H1 (cell line): ENCODE data around the gene ELFN2. TPM values are rescaled to one million over a fixed set of nuclear protein-coding genes. Genes with fewer than 3 reads are reported as not detected.

Experiments used
- CTCF ChIA-PET: fragments of 300-600 bp; sonication (Branson Sonifier 250); formaldehyde crosslinking; loops from one replicate; lab custom pipeline; 2021; ENCODE audit not compliant: partially characterized antibody; lab: Charles Lee
- POLR2A ChIA-PET: fragments of 300-600 bp; sonication (Branson Sonifier 250); formaldehyde crosslinking; loops from one replicate; lab custom pipeline; 2021; ENCODE audit warnings: inconsistent platforms; ENCODE audit not compliant: partially characterized antibody; lab: Charles Lee
- DNase-seq, 2 experiments: peaks; one replicate each; pipeline versions ENCODE4 v3.0.0 to v3.0.0-alpha.2; 2010 to 2022; ENCODE audit warnings: low spot score in 2 of 2, low read depth in 1 of 2, mixed read lengths in 1 of 2
- FAIRE-seq: peaks from 2 replicates; lab custom pipeline; 2011; peaks lifted over from hg19 to GRCh38; lab: Jason Lieb, UNC
- H2AFZ ChIP-seq: 2 replicates; pipeline ENCODE4 v1.8.1; 2012; ENCODE audit warnings: low read length, inconsistent platforms
- H2AK5ac ChIP-seq: 2 replicates; pipeline ENCODE4 v1.6.1; 2013; ENCODE audit warnings: low read depth, low read length
- H2BK120ac ChIP-seq: replicated peaks from 2 replicates; pipeline ENCODE3; 2013; ENCODE audit warnings: low read depth, low read length, inconsistent platforms
- H2BK12ac ChIP-seq: 2 replicates; pipeline ENCODE4 v1.6.1; 2013; ENCODE audit warnings: low read depth, low read length
- H2BK15ac ChIP-seq: 2 replicates; pipeline ENCODE4 v1.6.1; 2013; ENCODE audit warnings: low read length
- H2BK20ac ChIP-seq: 2 replicates; pipeline ENCODE4 v1.6.1; 2013; ENCODE audit warnings: low read length
- H2BK5ac ChIP-seq: 2 replicates; pipeline ENCODE4 v1.6.1; 2013; ENCODE audit warnings: low read depth, low read length
- H3K14ac ChIP-seq: 2 replicates; pipeline ENCODE4 v1.6.1; 2013; ENCODE audit warnings: inconsistent platforms; ENCODE audit not compliant: insufficient read length
- H3K18ac ChIP-seq: 2 replicates; pipeline ENCODE4 v1.6.1; 2013; ENCODE audit warnings: low read length; ENCODE audit errors: extremely low read depth
- H3K23ac ChIP-seq: 2 replicates; pipeline ENCODE4 v1.6.1; 2013; ENCODE audit warnings: inconsistent platforms; ENCODE audit not compliant: insufficient read length
- H3K23me2 ChIP-seq: 2 replicates; pipeline ENCODE4 v1.6.1; 2013; ENCODE audit warnings: low read depth, low read length
- H3K27ac ChIP-seq: 2 replicates; pipeline ENCODE4 v1.6.1; 2011; ENCODE audit warnings: low read depth, low read length, inconsistent platforms
- H3K27me3 ChIP-seq, 4 experiments: replicated peaks in 1 of 4; 1 replicate in 1 of 4; 2 replicates in 3 of 4; pipeline versions ENCODE4 v1.6.1 to v1.8.1; 2011 to 2013; ENCODE audit warnings: low read length in 3 of 4, mild to moderate bottlenecking in 3 of 4, inconsistent platforms in 2 of 4, mixed read lengths in 2 of 4, moderate library complexity in 1 of 4; ENCODE audit not compliant: control insufficient read depth in 3 of 4, insufficient read depth in 3 of 4; ENCODE audit errors: extremely low read depth in 1 of 4
- H3K36me3 ChIP-seq, 4 experiments: 2 replicates each; pipeline versions ENCODE4 v1.6.1 to v1.8.1; 2011 to 2013; ENCODE audit warnings: mild to moderate bottlenecking in 4 of 4, low read length in 3 of 4, moderate library complexity in 2 of 4, control low read depth in 1 of 4, inconsistent platforms in 1 of 4; ENCODE audit not compliant: insufficient read depth in 4 of 4, control insufficient read depth in 2 of 4
- H3K4ac ChIP-seq: replicated peaks from 2 replicates; pipeline ENCODE3; 2013; ENCODE audit warnings: low read length, low read depth, mixed read lengths, inconsistent platforms; ENCODE audit not compliant: insufficient read length
- H3K4me1 ChIP-seq, 4 experiments: replicated peaks in 1 of 4; 1 replicate in 1 of 4; 2 replicates in 3 of 4; pipeline versions ENCODE4 v1.6.1 to v1.8.1; 2011 to 2013; ENCODE audit warnings: low read length in 3 of 4, inconsistent platforms in 2 of 4, mixed read lengths in 1 of 4; ENCODE audit not compliant: insufficient read depth in 4 of 4, control insufficient read depth in 3 of 4
- H3K4me2 ChIP-seq, 2 experiments: 2 replicates each; pipeline versions ENCODE4 v1.6.1 to v1.8.1; 2011 to 2013; ENCODE audit warnings: low read depth in 2 of 2, low read length in 2 of 2, control low read depth in 1 of 2, inconsistent platforms in 1 of 2, mild to moderate bottlenecking in 1 of 2; ENCODE audit not compliant: insufficient read depth in 1 of 2
- H3K4me3 ChIP-seq, 4 experiments: fragments of 200-600, 300-600 bp in 1 of 4; sonication (generic), shearing (Covaris generic), sonication (Bioruptor Twin) in 1 of 4; 2 replicates each; pipeline versions ENCODE4 v1.5.1 to v1.8.1; 2011 to 2016; ENCODE audit warnings: low read length in 4 of 4, low read depth in 3 of 4, control low read depth in 2 of 4, inconsistent platforms in 2 of 4, mild to moderate bottlenecking in 2 of 4, mixed read lengths in 1 of 4, moderate library complexity in 1 of 4; ENCODE audit not compliant: insufficient read depth in 2 of 4; ENCODE audit errors: extremely low read depth in 1 of 4
- H3K56ac ChIP-seq: replicated peaks from 2 replicates; pipeline ENCODE3; 2013; ENCODE audit warnings: low read depth, mild to moderate bottlenecking, mixed read lengths, low read length, inconsistent platforms; ENCODE audit not compliant: insufficient read length
- H3K79me1 ChIP-seq: 2 replicates; pipeline ENCODE4 v1.6.1; 2013; ENCODE audit warnings: low read depth, low read length, control low read depth
- H3K79me2 ChIP-seq, 2 experiments: 2 replicates each; pipeline versions ENCODE4 v1.6.1 to v1.8.1; 2012 to 2013; ENCODE audit warnings: low read length in 2 of 2, mild to moderate bottlenecking in 2 of 2, inconsistent platforms in 1 of 2; ENCODE audit not compliant: insufficient read depth in 2 of 2, control insufficient read depth in 1 of 2
- H3K9ac ChIP-seq, 4 experiments: replicated peaks in 1 of 4; 1 replicate in 1 of 4; 2 replicates in 3 of 4; pipeline versions ENCODE4 v1.6.1 to v1.8.1; 2011 to 2013; ENCODE audit warnings: low read depth in 3 of 4, low read length in 3 of 4, control low read depth in 2 of 4, mild to moderate bottlenecking in 2 of 4, moderate library complexity in 2 of 4, inconsistent platforms in 1 of 4; ENCODE audit errors: extremely low read depth in 1 of 4
- H3K9me3 ChIP-seq, 2 experiments: 2 replicates each; pipeline versions ENCODE4 v1.6.1 to v1.8.1; 2012 to 2013; ENCODE audit warnings: mild to moderate bottlenecking in 2 of 2, moderate library complexity in 2 of 2, control low read depth in 1 of 2, inconsistent platforms in 1 of 2, low read depth in 1 of 2, low read length in 1 of 2, mixed read lengths in 1 of 2; ENCODE audit not compliant: insufficient read depth in 2 of 2
- H4K20me1 ChIP-seq, 2 experiments: replicated peaks in 1 of 2; 2 replicates each; pipeline versions ENCODE3 to v1.8.1; 2011 to 2013; ENCODE audit warnings: inconsistent platforms in 2 of 2, low read length in 2 of 2, mild to moderate bottlenecking in 1 of 2; ENCODE audit not compliant: insufficient read depth in 2 of 2, control insufficient read depth in 1 of 2
- H4K5ac ChIP-seq: 2 replicates; pipeline ENCODE4 v1.6.1; 2013; ENCODE audit warnings: low read length, low read depth, mixed read lengths, inconsistent platforms; ENCODE audit not compliant: insufficient read length
- H4K8ac ChIP-seq: 2 replicates; pipeline ENCODE4 v1.8.0; 2013; ENCODE audit warnings: mild to moderate bottlenecking, moderate library complexity, low read length, inconsistent platforms; ENCODE audit not compliant: insufficient read depth; ENCODE audit errors: extremely low read depth
- H4K91ac ChIP-seq: replicated peaks from 2 replicates; pipeline ENCODE3; 2013; ENCODE audit warnings: low read length, mixed read lengths, inconsistent platforms; ENCODE audit not compliant: insufficient read length
- JUND ChIP-seq: IDR thresholded peaks from 2 replicates; pipeline ENCODE4 v1.6.1; 2011; ENCODE audit warnings: mild to moderate bottlenecking, improper control_type of control experiment, low read length
- KDM4A ChIP-seq: IDR thresholded peaks from one replicate; pipeline ENCODE4 v1.7.1; 2012; ENCODE audit warnings: low read depth, mild to moderate bottlenecking, moderate library complexity, low read length, inconsistent platforms; ENCODE audit not compliant: severe bottlenecking
- KDM5A ChIP-seq: fragments of 200-600 bp; IDR thresholded peaks from 2 replicates; pipeline ENCODE4 v1.7.1; 2012; ENCODE audit warnings: mild to moderate bottlenecking, low read length, inconsistent platforms, mixed read lengths
- NANOG ChIP-seq: IDR thresholded peaks from 2 replicates; pipeline ENCODE4 v1.6.1; 2011; ENCODE audit warnings: low read length, low read depth, mild to moderate bottlenecking, inconsistent platforms; ENCODE audit not compliant: insufficient read depth, poor library complexity, severe bottlenecking
- NRF1 ChIP-seq: IDR thresholded peaks from 2 replicates; pipeline ENCODE4 v1.6.1; 2011; ENCODE audit warnings: mild to moderate bottlenecking, low read depth, low read length, improper control_type of control experiment
- POLR2AphosphoS5 ChIP-seq: IDR thresholded peaks from 2 replicates; pipeline ENCODE4 v1.6.1; 2011; ENCODE audit warnings: low read depth, low read length
- YY1 ChIP-seq: IDR thresholded peaks from 2 replicates; pipeline ENCODE4 v1.6.1; 2011; ENCODE audit warnings: low read depth, mild to moderate bottlenecking, low read length
- WGBS, 2 experiments: shearing (Covaris generic) in 1 of 2; methylation state at CpG; one replicate each; pipeline versions ENCODE4 v1.1.6 to v1.1.7; 2013 to 2015; ENCODE audit warnings: low lambda C conversion rate in 2 of 2, mixed read lengths in 2 of 2, inconsistent platforms in 1 of 2, low coverage in 1 of 2, missing lambda C conversion rate in 1 of 2; ENCODE audit not compliant: insufficient replicate concordance in 2 of 2, insufficient coverage in 1 of 2, insufficient read length in 1 of 2; ENCODE audit errors: extremely low coverage in 1 of 2, missing lambda C conversion rate in 1 of 2; 5-methylcytosine and 5-hydroxymethylcytosine counted together
- polyA plus RNA-seq, 7 experiments: library from polyadenylated mRNA; depleted of rRNA in 3 of 7; stranded (reverse) in 5 of 7; unstranded in 2 of 7; fragments of >200 nt in 5 of 7; fragments of 200-250 nt in 2 of 7; gene quantifications; 1 replicate in 5 of 7; 2 replicates in 1 of 7; 4 replicates in 1 of 7; pipeline versions ENCODE4 v1.2.1 to v1.2.3, GENCODE V29; 2011 to 2013; ENCODE audit warnings: missing spikeins in 2 of 7, mixed read lengths in 2 of 7
- total RNA-seq: library from RNA; stranded (reverse); fragmentation: NEBNext Ultra II Directional; extraction: Animal tissue kit (Norgen Biotek cat#: 25700); gene quantifications from 2 replicates; pipeline ENCODE4 v1.2.1, GENCODE V29; 2021
- TF ChIP-seq, protein P1 (sequence below): IDR thresholded peaks from 2 replicates; pipeline ENCODE4 v1.6.1; 2011; ENCODE audit warnings: low read depth, mild to moderate bottlenecking, low read length; ENCODE audit not compliant: insufficient read depth

The ELFN2 gene
- total and polyA plus RNA-seq, 2 of the 8 experiments (the other 6 are each of a cell fraction or from before 2014, with no cell fraction given): 0.63 to 0.88 TPM

DNA sequence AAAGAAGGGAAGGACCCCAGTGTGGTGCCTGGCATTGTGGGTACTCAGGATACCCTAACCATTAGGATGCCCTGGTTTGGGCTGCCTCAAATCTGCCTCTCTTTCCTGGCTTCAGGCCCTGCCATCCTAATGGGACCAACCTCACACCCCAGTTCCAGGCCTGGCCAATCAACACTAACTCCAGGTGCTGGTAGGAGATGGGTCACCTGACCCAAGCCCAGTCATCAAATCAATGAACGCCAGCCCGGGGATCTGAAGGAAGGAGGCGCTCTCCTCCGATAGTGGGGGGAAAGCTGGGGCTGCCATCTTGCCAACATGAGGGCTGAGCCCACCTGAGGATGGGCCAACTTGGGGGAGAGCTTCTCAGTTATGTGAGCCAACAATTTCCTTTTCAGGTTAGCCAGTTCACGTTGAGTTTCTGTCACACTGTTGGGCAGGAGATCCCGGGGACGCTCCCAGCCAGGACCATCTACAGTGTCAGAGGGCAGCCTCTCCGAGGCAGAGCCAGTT is 46.2 kb upstream of the ELFN2 start:
- FAIRE-seq (no peak), DNase-seq (no peak)
- no peak overlapping the region for H4K8ac ChIP-seq
- H3K79me1 ChIP-seq: no peaks in the 10 kb centered on the region
- no peaks in the 10 kb centered on the region; a peak in 1 of 8 replicates for H3K36me3 ChIP-seq
- ChIA-PET POLR2A (interaction anchor here (1.8 kb wide), 1 partner anchor 12 kb away, joined by 6 read pairs; the partner anchor contains the start of gene MFNG), CTCF (interaction anchor here (0.6 to 14.2 kb wide), 19 partner anchors 9 to 475 kb away, joined by 3 to 312 read pairs (median 6); partner anchors contain the start of gene MFNG)
- no peak overlapping the region for H3K4me3 ChIP-seq
- no peak overlapping the region for H2BK120ac ChIP-seq
- no peaks in the 10 kb centered on the region for H3K79me2 ChIP-seq
- no peaks in the 10 kb centered on the region for H3K9me3 ChIP-seq
- no peak overlapping the region for H3K14ac ChIP-seq
- H3K9ac ChIP-seq: no peak overlapping the region
- H3K4ac ChIP-seq: no peak overlapping the region
- no peak overlapping the region for H3K23ac ChIP-seq
- H3K23me2 ChIP-seq: no peaks in the 10 kb centered on the region
- H2BK20ac ChIP-seq: no peak overlapping the region
- no peak overlapping the region for H3K27ac ChIP-seq
- no peak overlapping the region for H4K91ac ChIP-seq
- TF ChIP-seq POLR2AphosphoS5 (no peak), JUND (no peak), YY1 (no peak), NANOG (no peak), KDM5A (no peak), NRF1 (no peak), KDM4A (no peak)
- TF ChIP-seq, protein P1, sequence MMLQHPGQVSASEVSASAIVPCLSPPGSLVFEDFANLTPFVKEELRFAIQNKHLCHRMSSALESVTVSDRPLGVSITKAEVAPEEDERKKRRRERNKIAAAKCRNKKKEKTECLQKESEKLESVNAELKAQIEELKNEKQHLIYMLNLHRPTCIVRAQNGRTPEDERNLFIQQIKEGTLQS: no peak
- H3K27me3 ChIP-seq: no peaks in the 10 kb centered on the region
- no peak overlapping the region for H2BK5ac ChIP-seq
- H3K4me1 ChIP-seq: no peaks in the 10 kb centered on the region; a peak in 2 of 7 replicates
- H3K18ac ChIP-seq: no peak overlapping the region
- no peak overlapping the region for H2AK5ac ChIP-seq
- no peak overlapping the region for H2BK12ac ChIP-seq
- no peak overlapping the region for H4K5ac ChIP-seq
- peaks cover 0 to 2% of the 10 kb centered on the region in 2 experiments for H4K20me1 ChIP-seq
- 93% methylated on average over 8 of the region's 8 CpGs; no CpG with 5 or more reads in 1 of the 2 experiments for WGBS, 2 experiments
- H3K4me2 ChIP-seq: no peak overlapping the region
- H3K56ac ChIP-seq: no peak overlapping the region
- no peak overlapping the region for H2AFZ ChIP-seq
- no peak overlapping the region for H2BK15ac ChIP-seq
